ENCODE results near the gene FARS2.

DNA sequence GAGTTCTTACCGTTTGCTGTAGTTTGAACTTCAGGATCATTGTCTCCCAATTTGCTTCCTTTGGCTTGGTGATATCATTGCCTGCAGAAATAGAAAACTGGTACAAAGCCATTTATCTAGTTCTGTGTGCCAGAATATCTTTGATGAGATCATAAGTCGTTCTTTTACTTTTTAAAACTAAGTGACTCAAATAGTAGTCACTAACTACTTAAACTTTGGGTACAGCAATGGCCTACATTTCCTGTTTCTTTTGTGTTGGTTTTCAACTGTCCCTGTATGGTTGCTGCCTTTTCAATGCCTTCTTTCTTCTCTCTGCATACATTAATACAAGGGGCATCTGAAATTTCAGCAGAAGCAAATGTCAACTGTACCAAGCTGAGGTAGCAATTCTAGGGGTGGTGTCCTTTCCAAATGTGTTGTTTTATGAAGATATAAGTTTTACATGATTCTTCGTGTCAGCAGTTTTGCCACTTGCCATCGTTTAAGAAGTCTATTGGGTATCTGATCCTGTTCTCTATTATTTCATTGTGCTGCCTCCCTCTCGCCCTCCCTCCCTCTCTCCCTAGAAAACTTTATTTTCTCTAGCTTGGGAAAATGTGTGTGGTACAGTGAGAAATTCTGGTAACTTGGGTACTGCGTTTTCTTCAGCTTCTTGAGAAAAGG is 238.5 kb downstream of the FARS2 start:
- TF ChIP-seq EZH2phosphoT487 (IDR thresholded peaks at IDR 0.05; ENCODE audit: borderline replicate concordance) (no peak), POLR2A (IDR thresholded peaks at IDR 0.05; ENCODE audit: borderline replicate concordance, extremely low read depth, insufficient read depth, insufficient read length) (no peak), POLR2AphosphoS5 (IDR thresholded peaks at IDR 0.05; ENCODE audit: low read depth, low read length) (no peak)

All from HCT116 (cell line).